ENCODE data around the gene POLR3B. TPM values are rescaled to one million over a fixed set of nuclear protein-coding genes. Genes with fewer than 3 reads are reported as not detected.
A peak's percentile ranks its signal among the peaks of the same experiment; 100 is the strongest.

Gene POLR3B
- total RNA-seq, 2 donors from 2014 or later: 9.1 to 9.2 TPM

DNA sequence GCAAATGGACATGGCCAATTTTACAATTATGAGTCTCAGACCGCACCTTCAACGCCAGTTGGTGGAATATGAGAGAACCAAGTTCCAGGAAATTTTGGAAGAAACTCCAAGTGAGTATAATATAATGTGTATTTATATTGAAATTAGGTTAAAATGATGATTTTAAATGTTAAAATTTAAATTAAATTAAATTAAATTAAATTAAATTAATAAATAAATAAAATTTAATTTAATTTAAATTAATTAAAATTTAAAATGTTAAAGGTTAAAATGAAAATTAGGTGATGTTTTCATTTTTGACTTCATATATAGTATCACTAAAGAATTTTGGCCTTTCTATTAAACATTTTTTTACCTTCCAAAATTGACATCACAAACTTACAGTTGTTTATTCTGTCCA lies 34.0 kb upstream of the POLR3B start:
- Histone ChIP-seq H3K27me3 (no peaks in the 10 kb centered on the region), H3K4me3 (no peak overlapping the region), H3K27ac (no peak overlapping the region), H3K4me1 (no peaks in the 10 kb centered on the region), H3K9me3 (no peaks in the 10 kb centered on the region), H3K36me3 (replicated peaks in 1 of 2; ENCODE audit: insufficient read depth in 1 of 2, low read depth in 2 of 2) (peaks cover 0 to 24% of the 10 kb centered on the region in 2 donors)
- no peak for TF ChIP-seq CTCF (IDR thresholded peaks at IDR 0.05)
- no peak for TF ChIP-seq POLR2A (IDR thresholded peaks at IDR 0.05)
- 98 to 99% methylated on average over 2 of the region's 2 CpGs for WGBS, 2 donors
- DNase-seq (no peak), ATAC-seq (no peak)
- intact Hi-C loops (cut with DNase I): no loop called here

GRCh38 chr12:106327309-106327869 lies 30.2 kb upstream of the POLR3B start:
- Histone ChIP-seq H3K4me3 (no peak overlapping the region), H3K4me1 (no peaks in the 10 kb centered on the region), H3K9me3 (no peaks in the 10 kb centered on the region), H3K36me3 (replicated peaks in 1 of 2; ENCODE audit: insufficient read depth in 1 of 2, low read depth in 2 of 2) (peaks cover 0 to 11% of the 10 kb centered on the region in 2 donors), H3K27ac (no peak overlapping the region), H3K27me3 (no peaks in the 10 kb centered on the region)
- ATAC-seq (no peak), DNase-seq (no peak)
- WGBS, 2 donors: 71 to 80% methylated on average over 2 of the region's 2 CpGs
- TF ChIP-seq CTCF (IDR thresholded peaks at IDR 0.05) (no peak), POLR2A (IDR thresholded peaks at IDR 0.05) (no peak)
- intact Hi-C loops (cut with DNase I): no loop called here

GRCh38 chr12:106328735-106329134 lies 28.8 kb upstream of the POLR3B start:
- intact Hi-C loops (cut with DNase I): no loop called here
- H3K36me3 ChIP-seq (replicated peaks in 1 of 2; ENCODE audit: insufficient read depth in 1 of 2, low read depth in 2 of 2): peaks cover 0 to 6% of the 10 kb centered on the region in 2 donors

GRCh38 chr12:106329231-106329982 lies 28.1 kb upstream of the POLR3B start:
- H3K9me3 ChIP-seq: no peaks in the 10 kb centered on the region
- H3K27ac ChIP-seq: peak overlapping the region in 3 of 4 donors; percentile 23 to 52 (median 46)
- H3K27me3 ChIP-seq: no peaks in the 10 kb centered on the region
- H3K4me1 ChIP-seq: no peaks in the 10 kb centered on the region
- intact Hi-C loops (cut with DNase I): no loop called here
- WGBS, 2 donors: 41 to 52% methylated on average over 12 of the region's 12 CpGs
- no peak overlapping the region for H3K4me3 ChIP-seq
- H3K36me3 ChIP-seq (replicated peaks in 1 of 2; ENCODE audit: insufficient read depth in 1 of 2, low read depth in 2 of 2): peaks cover 0 to 2% of the 10 kb centered on the region in 2 donors
- ATAC-seq: peak; percentile 59
- no peak for TF ChIP-seq POLR2A (IDR thresholded peaks at IDR 0.05)
- peak in 1 of 4 donors; percentile 15 for DNase-seq

More at GRCh38 chr12:106328735-106329134, 28.8 kb upstream of the POLR3B start:
- TF ChIP-seq CTCF (IDR thresholded peaks at IDR 0.05): no peak
- TF ChIP-seq POLR2A (IDR thresholded peaks at IDR 0.05): no peak
- no peak for ATAC-seq
- Histone ChIP-seq H3K27me3 (no peaks in the 10 kb centered on the region), H3K9me3 (no peaks in the 10 kb centered on the region), H3K27ac (peak overlapping the region in 3 of 4 donors; percentile 23 to 52 (median 46)), H3K4me3 (no peak overlapping the region), H3K4me1 (no peaks in the 10 kb centered on the region)
- no peak for DNase-seq
- 80 to 84% methylated on average over 7 of the region's 7 CpGs for WGBS, 2 donors

GRCh38 chr12:106331599-106331998 lies 25.9 kb upstream of the POLR3B start:
- WGBS, 2 donors: 94 to 95% methylated on average over 2 of the region's 2 CpGs

More at GRCh38 chr12:106331599-106331998, 25.9 kb upstream of the POLR3B start:
- no peak overlapping the region for H3K27ac ChIP-seq
- H3K4me3 ChIP-seq: no peak overlapping the region
- H3K36me3 ChIP-seq (replicated peaks in 1 of 2; ENCODE audit: insufficient read depth in 1 of 2, low read depth in 2 of 2): peaks cover 0 to 1% of the 10 kb centered on the region in 2 donors
- no peak for DNase-seq
- no peaks in the 10 kb centered on the region for H3K27me3 ChIP-seq
- TF ChIP-seq CTCF (IDR thresholded peaks at IDR 0.05): no peak
- no peak for TF ChIP-seq POLR2A (IDR thresholded peaks at IDR 0.05)
- H3K4me1 ChIP-seq: no peaks in the 10 kb centered on the region
- intact Hi-C loops (cut with DNase I): no loop called here
- no peak for ATAC-seq
- no peaks in the 10 kb centered on the region for H3K9me3 ChIP-seq
